ENCODE data around the gene TCF21. TPM values are rescaled to one million over a fixed set of nuclear protein-coding genes. Genes with fewer than 3 reads are reported as not detected.

TCF21 gene
- polyA plus RNA-seq, 12 donors = 0.04 to 3.3 (median 0.14) TPM; not detected in 1

DNA sequence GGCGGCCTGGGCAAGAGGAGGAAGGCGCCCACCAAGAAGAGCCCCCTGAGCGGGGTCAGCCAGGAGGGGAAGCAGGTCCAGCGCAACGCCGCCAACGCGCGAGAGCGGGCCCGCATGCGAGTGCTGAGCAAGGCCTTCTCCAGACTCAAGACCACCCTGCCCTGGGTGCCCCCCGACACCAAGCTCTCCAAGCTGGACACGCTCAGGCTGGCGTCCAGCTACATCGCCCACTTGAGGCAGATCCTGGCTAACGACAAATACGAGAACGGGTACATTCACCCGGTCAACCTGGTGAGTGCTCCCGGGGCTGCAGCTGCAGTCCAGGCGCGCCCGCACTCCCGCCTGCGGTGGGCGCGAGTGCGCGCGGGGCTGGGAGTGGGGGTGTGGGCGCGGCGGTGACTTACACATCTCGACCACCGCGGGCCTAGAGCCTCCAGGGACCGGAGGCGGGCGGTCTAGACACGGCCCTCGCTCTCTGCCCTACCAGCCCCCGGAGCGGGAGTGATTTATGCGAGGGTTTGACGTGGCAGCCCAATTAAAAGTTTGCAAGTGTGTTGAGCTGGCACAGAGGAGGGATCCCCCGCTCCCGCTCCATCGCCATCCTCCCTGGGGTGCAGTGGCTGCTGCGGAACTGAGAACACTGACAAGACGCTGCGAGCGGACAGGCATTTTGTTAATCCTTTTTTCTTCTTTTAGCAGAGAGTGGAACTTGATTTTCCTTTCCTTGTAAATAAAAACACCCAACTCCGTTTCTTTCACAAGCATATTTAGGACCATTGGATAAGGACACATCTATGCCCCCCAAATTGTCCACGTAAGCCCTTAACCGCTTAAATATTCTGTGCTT lies 867 bp downstream of the TCF21 start:
- DNase-seq = peak; percentile 20

DNA sequence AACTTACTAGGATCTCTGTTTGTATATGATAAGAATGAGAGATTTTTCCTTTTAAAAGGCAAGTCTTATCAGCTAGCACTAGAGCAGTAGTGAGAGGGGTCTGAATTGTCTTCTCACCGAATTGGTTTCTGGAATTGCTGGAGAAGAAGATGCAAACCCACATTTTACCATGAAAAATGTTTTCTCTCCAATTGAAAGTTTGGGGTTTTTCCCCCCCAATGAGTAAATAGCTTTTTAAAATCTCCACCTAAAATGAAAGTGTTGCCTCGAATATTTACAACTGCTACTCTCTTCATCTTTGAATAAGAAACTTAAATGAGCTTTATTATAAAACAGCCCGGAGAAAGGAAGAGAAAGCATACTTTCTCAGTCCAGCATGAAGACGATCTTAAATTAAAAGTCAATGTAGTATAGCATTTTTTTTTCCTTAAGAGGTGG lies 1.8 kb downstream of the TCF21 start:
- DNase-seq = no peak

DNA sequence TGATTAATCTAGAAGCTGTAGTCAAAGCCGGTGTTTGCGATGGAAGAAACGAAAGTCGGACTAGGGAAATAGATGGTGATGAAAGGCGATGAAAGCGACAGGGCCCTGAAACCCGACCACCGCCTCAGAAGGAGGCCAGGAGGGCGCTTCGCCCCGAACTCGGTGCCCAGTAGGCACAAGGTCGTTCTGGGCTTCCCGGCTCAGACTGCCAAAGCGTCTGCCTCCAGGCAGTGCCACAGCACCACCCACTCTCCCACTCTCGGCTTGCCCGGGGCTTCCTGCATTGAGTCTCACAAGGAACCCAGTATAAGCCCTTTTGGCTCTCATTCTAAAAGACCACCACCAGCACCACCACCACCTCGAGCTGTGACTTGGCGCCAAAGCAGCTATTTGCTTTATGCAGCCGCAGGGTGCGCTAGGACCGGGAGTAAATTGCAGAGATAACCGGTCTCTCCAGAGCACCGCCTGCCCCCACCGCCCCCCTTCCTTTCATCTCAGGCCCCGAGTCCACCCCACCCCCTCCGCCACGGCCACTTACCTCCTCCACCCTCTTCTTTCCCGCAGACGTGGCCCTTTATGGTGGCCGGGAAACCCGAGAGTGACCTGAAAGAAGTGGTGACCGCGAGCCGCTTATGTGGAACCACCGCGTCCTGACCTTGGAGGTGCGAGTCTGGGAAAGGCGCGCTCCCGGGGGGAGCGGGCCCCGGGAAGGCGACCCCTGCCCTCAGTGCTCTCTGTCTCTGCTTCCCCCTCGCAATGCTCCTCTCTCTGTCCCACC lies 2.4 kb downstream of the TCF21 start:
- DNase-seq = peak; percentile 46

DNA sequence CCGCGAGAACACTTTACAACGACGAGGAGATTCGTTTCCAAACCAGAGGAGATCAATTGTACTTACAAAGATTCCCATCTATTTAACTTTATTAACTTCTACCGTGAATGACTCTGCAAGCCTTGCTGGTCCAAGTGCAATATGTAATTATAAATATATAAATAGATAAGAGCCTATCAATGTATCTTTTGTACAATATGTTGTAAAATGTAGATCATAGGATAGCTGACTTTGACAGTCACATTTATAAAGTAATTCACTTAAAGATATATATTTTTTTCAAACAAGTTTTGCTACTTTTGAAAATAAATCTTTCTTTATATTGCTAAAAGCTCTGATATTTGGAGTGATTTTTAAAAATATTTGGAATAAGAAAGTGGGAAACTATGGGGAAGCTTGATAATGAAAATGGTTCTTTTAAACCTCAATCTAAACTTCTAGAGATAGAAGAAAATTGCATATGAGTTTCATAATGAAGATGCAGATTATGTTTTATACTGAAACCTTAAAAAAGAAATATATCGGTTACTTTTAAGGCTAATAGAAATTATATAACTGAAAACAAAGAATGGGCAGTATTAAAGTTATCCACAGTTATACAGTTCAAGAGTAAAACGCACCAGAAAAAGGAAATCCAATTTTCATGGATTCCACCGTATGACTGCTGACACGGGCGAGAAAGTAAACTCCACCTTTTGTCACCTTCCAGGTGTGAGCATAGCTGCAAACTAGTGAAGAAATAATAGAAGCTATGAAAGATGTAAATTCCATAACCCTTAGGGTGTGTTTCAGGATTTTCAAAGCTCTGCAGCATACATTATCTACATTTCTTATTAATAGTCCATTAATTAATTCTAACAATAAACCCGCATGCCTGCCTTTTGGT lies 3.3 kb downstream of the TCF21 start:
- no peak for DNase-seq

DNA sequence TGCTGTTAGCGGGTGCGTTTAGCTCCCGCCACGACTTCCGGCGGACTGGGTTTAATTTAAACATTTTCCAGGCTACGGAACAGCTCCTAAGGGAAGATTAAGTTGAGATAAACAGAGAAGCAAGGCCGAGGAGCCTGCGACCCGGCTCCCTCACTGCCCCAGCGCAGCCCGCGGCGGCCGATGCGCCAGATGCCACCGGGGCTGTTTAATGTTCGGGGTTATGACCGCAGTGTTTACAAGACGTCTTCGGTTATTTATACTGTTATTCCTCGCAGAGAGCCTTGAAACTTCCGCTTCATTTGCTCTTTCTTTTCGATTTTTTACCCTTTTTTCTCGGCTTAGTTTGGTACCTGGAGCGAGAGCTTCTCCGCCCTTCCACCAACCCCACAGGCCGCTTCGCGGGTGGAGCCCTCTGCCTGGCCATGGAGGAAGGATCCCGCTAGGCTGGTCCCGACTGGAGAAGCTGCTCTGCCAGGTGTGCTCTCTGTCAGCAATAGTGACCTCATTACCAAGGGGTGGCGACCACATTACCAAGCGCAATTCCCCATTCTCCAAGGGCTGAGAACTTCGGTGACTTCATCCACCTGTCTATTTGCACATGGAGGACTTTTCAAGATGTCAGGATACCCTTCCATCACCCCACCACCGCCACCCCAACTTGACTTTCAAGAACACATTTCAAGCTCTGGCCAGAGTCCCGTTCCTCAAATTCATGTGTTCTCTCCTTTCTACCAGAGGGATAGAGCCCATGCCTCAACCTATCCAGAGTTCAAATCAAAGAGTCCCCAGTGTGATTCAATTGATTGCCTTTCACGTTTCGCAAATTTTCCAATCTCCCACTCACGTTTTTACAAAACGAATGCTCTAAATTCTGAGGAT lies 4.1 kb downstream of the TCF21 start:
- peak; percentile 7 for DNase-seq

DNA sequence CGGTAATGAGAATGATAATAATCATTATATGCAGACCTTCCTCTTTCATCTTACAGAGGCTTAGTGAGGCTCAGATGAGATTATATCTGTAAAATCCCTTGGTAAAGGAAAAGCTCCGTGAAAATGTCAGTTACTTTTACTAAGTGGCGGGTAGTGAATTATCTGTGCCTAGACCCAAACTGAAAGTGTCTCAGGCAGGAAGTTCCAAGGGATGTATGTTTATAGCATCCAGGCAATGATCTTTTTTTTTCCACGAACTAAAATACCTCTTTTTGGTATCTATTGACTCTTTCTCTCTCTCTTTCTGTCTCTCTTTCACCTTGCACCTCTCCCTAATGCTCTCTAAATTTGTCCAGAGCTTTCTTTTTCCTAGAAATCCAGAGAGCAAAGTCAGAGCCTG lies 5.0 kb downstream of the TCF21 start:
- DNase-seq = no peak

DNA sequence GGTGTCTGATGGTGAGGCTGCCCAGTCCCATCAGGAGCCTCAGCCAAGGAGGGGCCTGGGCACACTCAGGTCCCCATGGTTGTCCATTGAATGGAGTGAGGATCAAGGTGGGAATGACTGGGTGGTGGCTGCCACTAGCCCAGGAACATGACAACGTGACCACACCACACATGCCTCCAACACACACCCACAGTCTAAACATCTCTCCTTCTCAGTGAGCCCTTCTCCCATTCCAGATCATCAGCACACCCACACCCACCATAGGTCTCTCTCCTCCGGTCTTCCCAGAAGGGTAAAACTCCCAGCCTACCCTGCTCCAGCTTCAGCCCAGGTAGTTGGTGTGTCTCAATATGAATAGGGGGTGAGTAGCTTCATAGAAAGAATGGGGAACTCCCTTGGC lies 5.5 kb downstream of the TCF21 start:
- DNase-seq = no peak

DNA sequence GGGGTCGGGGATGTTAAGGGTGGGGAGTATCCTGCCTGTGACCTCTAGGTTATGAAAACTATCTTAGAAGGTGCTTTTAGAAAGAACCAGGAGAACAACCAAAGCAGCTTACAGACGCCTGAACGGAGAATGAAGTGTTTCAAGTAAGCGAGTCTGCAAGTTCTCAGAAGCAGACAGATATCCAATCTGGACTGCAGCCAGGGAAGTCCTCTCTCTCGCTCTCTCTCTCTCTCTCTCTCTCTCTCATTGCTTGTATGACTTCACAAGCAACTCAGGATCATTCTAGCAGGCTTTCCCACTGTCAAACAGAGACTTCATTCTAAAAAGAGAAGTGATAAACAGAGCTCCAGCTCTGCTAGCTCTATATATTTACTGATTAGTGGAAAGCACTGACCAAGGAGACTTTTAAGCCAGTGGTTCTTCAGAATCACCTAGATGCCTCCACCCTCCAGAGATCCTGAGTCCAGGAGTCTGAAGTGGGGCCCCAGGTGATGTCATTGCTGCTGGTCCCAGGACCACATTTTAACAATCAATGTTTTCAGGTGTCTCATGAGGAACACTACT lies 6.0 kb downstream of the TCF21 start:
- no peak for DNase-seq

DNA sequence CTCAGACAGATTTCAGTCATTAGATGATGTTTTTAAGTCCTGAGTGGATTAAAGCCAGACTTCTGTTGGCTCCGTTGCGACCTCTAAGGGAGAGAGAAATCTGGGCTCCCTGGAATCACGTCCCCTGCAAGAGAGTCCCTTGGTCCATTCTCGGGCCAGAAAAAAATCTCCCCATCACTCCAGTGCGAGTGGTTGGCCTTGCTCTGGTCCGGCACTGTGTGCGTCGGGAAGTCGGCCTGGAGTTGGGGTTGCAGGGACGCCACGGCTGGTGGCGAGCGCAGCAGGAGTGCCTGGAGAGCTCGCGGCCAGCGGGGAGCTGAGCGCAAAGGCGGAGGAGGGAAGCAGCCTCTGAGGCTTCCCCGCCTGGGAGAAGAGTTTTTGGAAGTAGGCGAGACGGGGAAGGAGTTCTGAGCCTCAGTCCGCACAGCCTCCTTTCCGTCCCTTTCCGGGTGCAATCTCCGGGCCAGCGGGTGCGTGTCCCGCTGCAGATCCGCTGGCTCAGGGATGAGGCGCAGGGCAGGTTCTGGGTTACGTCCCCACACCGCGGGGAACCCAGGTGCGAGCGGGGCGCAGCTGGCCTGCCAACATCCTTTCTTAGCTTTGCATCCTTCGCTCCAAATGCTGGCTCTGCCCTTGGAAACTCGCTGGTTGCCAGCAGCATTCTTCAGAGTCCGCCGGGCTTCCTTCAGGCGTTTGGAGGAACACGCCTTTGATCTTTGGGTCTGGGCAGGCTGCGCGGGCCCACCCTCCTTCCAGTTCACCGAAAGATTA lies 6.8 kb downstream of the TCF21 start:
- peak; percentile 8 for DNase-seq

DNA sequence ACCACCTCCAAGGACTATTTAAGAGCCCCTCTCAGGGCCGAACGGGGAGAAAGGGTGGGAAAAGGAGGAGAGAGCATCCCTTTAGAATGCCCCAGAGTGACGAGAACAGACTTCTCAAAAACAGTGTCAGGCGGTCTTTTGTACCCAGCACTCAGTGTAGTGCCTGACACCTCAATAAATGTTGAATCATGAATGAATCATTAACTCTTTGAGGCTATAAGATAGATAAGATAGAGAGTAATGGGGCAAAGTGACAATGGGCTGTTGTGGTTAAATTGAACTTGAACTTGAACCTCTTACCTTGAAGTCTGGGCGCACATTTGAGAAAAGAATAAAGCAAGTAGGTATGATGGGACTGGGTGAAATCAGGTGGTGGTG lies 7.4 kb downstream of the TCF21 start:
- DNase-seq = no peak

DNA sequence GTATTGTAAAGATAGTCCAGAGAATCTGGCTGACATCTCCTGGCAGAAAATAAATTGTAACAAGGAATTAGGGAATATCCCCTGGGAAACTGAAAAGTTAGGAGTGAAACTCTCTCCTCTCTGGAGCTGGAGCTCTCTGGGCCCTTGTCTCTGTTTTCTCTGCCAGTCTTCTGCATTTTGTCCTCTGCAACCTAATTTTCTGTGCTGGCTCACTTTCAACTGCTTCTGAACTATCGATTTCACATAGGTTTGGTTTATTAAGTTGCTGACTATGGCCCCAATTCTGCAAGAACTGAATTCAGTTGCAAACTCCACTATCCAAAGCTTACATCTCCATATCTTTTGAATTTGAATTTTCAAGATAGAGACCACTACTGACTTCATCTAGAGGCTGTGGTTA lies 9.3 kb downstream of the TCF21 start:
- DNase-seq = no peak

DNA sequence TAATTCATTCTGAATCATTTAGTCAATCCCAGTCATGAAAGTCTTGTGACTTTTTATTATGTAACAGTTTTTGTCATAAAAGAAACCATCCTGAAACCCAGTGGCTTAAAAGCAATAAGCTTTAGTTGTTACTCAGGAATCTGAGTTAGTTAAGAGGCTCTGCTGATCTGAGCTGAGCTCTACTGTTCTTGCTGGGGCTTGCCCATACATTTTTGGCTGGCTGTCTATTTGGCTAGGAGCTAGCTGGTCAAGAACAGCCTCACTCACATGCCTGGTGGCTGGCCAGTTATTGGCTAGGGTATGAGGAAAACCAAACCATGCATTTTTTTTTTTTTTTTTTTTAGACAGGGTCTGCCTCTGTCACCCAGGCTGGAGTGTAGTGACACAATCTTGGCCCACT lies 10.6 kb downstream of the TCF21 start:
- DNase-seq = no peak

DNA sequence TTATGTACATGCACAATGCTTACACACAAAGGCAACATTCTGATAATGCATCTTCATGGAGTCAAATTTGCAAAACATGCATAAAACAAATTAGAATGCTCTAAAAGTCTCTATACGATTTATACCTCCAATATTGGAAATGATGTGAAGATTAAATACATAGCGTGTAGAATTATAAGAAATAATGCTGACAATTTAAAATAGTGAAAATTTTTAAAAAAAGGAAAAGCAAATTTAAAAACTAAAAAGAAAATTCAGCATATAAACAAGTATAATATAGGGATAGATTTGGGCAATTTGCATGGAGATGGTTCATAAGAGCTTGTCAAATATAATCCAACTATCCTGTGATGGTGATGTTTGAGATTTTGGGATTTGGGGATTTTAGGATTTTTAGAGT lies 14.9 kb downstream of the TCF21 start:
- DNase-seq = no peak

DNA sequence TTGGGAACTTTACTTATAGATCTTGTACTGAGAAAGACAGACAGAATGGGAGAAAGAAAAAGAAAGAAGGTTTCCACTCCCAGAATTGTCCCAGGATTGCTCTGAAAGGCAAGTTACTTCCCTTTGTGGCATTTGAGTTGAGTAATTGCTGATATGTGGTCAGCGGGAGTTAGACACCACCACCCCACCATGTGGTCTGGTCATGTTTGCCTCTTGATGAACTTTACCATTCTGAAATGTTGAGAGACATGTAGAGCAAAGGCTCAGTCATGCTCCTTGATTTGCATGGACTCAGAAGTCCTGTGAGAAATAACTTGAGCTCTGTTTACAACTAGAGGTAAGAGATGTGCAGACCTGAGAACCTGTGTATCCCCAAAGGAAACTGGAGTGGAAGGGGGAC lies 17.1 kb downstream of the TCF21 start:
- no peak for DNase-seq

DNA sequence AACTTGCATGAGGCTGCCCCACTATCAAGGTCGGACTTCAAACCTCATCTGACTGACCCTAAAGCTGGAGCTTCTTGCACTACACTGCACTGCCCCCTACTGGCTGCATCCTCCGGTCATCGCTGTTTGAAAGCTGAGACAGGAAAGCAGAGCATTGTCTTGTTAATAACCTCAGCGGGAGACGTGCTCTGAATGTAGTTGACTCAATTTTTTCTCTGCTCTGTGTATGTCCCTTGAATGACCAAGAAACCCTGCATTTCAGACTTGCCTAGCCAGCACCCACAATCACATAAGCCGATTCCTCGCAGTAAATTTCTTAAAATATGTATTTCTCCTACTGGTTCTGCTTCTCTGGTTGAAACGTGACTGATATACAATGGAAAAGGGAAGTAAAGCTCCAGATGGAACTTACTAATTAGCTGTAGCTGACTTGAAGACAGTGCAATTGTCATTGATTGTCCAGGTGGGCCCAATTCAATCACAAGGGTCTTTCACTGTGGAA lies 27.8 kb downstream of the TCF21 start:
- DNase-seq = peak; percentile 86

DNA sequence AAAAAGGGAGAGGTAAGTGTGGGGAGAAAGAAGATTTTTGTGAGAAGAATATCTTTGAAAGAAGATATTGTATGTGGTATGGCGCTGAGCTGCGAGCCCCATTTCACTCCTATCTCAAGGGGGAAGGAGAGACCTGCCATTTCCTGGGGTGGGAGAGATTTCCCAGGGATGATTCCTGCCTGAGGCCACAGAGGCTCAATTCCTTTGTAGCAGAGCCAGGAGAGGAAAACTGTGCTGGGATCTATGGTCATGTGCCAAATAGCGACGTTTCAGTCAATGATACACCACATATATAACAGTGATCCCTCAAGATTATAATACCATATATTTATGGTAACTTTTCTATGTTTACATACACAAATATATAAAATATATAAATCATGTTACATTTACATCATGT lies 28.9 kb downstream of the TCF21 start:
- no peak for DNase-seq

DNA sequence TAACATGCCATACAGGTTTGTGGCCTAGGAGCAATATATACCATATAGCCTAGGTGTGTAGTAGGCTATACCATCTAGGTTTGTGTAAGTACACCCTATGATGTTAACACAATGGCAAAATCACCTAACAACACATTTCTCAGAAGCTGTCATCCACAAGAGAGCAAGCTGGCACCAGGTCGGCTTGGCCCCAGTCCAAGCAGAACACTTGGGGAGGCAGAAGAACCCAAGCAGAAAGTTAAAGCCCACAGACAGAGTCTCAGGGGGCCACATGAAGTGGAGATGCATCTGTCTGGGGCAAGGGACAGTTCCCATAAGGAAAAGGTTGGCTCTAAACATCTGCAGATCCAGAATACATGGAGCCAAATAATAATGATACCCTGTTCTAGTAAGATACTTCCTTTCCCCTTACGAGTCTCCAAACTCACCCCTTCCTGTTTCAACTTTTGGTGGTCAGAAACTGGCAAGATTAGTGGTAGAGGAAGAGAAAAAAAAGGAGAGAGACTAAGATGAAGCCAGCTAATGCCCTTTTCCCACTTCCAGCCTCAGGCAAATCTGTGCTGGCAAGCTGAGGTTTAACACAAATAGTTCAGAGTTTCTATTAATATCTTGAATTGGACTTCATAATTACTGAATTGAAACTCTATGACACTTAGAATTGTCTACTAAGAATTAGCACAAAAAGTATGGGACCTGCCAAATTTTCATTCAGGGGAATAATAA lies 29.5 kb downstream of the TCF21 start:
- no peak for DNase-seq

DNA sequence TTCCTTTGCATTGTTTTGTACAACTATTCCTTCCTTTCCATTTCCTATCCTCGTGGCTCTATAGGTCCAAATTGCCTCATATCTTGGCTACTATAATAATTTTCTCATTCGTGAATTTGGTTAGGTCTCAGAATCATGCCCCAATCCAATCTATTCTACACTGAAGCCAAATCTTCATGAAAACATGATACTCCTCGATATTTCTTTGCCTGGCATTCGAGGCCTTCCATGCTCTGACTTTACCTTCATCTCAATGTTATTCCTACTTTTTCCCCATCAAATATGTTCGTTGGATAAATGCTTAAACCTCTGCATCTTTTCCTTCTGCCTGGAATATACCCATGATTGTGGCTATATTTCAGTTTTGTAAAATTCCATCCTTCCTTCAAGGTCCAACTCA lies 30.4 kb downstream of the TCF21 start:
- DNase-seq = no peak

DNA sequence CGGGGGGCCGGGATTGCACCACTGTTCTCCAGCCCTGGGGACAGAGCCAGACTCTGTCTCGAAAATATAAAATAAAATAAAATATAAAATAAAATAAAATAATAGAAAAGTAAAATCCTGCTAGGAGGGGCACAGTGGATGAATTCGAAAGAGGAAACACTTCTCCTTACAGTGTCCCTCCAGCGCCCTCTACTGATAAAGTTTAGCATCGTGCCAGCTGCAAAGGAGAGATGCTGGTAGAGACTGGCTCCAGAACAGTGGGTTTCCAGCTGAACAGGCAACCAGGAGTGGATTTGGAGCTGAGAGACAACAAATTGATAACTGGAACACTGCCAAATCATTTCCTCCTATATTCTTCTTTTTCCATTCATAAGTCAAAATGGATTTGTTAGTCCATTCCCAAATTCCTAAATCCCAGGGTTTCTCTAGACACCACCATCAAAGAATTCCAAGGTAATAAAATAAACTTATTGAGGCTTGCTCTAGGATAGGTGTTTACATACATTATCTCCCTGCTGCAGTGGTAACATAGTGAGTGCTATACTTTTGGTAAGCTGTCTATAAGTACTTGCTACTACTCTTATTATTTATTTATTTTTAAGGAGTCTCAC lies 32.4 kb downstream of the TCF21 start:
- DNase-seq = peak; percentile 75

All from muscle of arm (tissue), 12 donors.